Natural killer cell (primary cell): ENCODE results near the gene VAMP8. TPM values are rescaled to one million over a fixed set of nuclear protein-coding genes. Genes with fewer than 3 reads are reported as not detected.
A peak's percentile ranks its signal among the peaks of the same experiment; 100 is the strongest.

Experiments
- ATAC-seq, 3 donors: fragments of 150-1000 bp in 2 of 3; fragments of 200-7000 bp in 1 of 3; cut with Tn5 transposase; 1 replicate in 1 of 3; 2 replicates in 2 of 3; pipeline ENCODE4 v1.10.0; 2021; ENCODE audit warnings: mild to moderate bottlenecking in 2 of 3, moderate library complexity in 2 of 3
- DNase-seq, 2 donors: peaks; one replicate each; pipeline versions ENCODE4 v3.0.0 to v3.0.0-alpha.2; 2013 to 2021; ENCODE audit warnings: mixed read lengths in 1 of 2
- H3K27ac ChIP-seq: one replicate; pipeline ENCODE4 v1.5.1; 2013; ENCODE audit warnings: mild to moderate bottlenecking, low read length
- H3K27me3 ChIP-seq: one replicate; pipeline ENCODE4 v1.6.1; 2013; ENCODE audit warnings: low read length; ENCODE audit not compliant: control insufficient read depth, insufficient read depth
- H3K36me3 ChIP-seq: one replicate; pipeline ENCODE4 v1.6.1; 2013; ENCODE audit warnings: low read length; ENCODE audit not compliant: control insufficient read depth, insufficient read depth
- H3K4me1 ChIP-seq: one replicate; pipeline ENCODE4 v1.6.1; 2013; ENCODE audit warnings: low read length; ENCODE audit not compliant: control insufficient read depth, insufficient read depth
- H3K4me3 ChIP-seq: one replicate; pipeline ENCODE4 v1.5.1; 2013; ENCODE audit warnings: low read length
- H3K9me3 ChIP-seq: one replicate; pipeline ENCODE4 v1.6.1; 2013; ENCODE audit warnings: low read length; ENCODE audit not compliant: control insufficient read depth, insufficient read depth
- H3K27ac Mint-ChIP-seq, 2 donors: one replicate each; pipeline ENCODE4 v1.8.0; 2022; ENCODE audit warnings: mild to moderate bottlenecking in 2 of 2, mixed read lengths in 2 of 2, moderate library complexity in 1 of 2
- H3K27me3 Mint-ChIP-seq, 2 donors: one replicate each; pipeline ENCODE4 v1.8.0; 2022; ENCODE audit warnings: low read depth in 2 of 2, mixed read lengths in 2 of 2
- H3K36me3 Mint-ChIP-seq: one replicate; pipeline ENCODE4 v1.8.0; 2022; ENCODE audit warnings: mixed read lengths
- H3K4me1 Mint-ChIP-seq, 2 donors: one replicate each; pipeline ENCODE4 v1.8.0; 2022; ENCODE audit warnings: mixed read lengths in 2 of 2
- H3K4me3 Mint-ChIP-seq: one replicate; pipeline ENCODE4 v1.8.0; 2022; ENCODE audit warnings: mild to moderate bottlenecking, moderate library complexity, mixed read lengths
- H3K9me3 Mint-ChIP-seq, 2 donors: one replicate each; pipeline ENCODE4 v1.8.0; 2022; ENCODE audit warnings: mixed read lengths in 2 of 2
- WGBS: methylation state at CpG from one replicate; pipeline ENCODE4 v1.1.7; 2013; ENCODE audit warnings: missing lambda C conversion rate; ENCODE audit not compliant: insufficient coverage; 5-methylcytosine and 5-hydroxymethylcytosine counted together
- intact Hi-C: fragments of 100-400 bp; cut with micrococcal nuclease; formaldehyde crosslinking; loops from one replicate; pipeline ENCODE4 v1.14.2; 2022
- total RNA-seq, 4 donors: library from RNA; stranded (reverse); fragments of 120-200 nt in 1 of 4; gene quantifications; one replicate each; pipeline versions ENCODE4 v1.2.3 to v1.2.4, GENCODE V29; 2013 to 2022
- TF ChIP-seq, protein P1 (sequence below): fragments of 200-600 bp; IDR thresholded peaks from one replicate; pipeline ENCODE4 v1.8.0; 2022; ENCODE audit warnings: antibody characterized with exemption

The VAMP8 gene
- total RNA-seq, 3 donors from 2014 or later (not counting 1 experiment from before 2014, with no cell fraction given) = 105 to 116 (median 111) TPM

DNA sequence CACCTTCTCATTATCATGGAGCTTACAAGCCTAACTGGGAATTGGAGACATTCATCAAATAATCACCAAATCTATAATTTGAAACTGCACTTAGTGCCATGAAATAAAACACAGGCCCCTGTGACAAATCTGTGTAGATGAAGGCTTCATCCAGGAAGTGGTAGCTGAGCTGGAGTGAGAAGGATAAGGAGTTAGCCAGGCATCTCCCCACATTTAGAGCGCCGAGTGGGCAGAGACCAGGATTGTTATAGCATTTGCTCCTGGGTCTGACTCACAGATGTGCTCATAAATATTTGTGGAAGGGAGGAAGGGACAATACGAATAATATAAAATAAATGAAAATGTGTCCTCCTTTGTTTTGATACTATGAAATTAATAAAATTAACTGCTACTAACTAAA is 40.9 kb upstream of the VAMP8 start:
- no peak overlapping the region for H3K4me3 ChIP-seq
- no peak for ATAC-seq
- H3K36me3 Mint-ChIP-seq = peaks cover 1% of the 10 kb centered on the region
- H3K36me3 ChIP-seq = peaks cover 6% of the 10 kb centered on the region
- 94% methylated on average over 2 of the region's 3 CpGs for WGBS
- H3K27ac ChIP-seq = no peak overlapping the region
- intact Hi-C loops = loop anchor here (5.0 kb wide), 1 partner anchor 129 kb away; no protein-coding TSS in a partner anchor
- TF ChIP-seq, protein P1, sequence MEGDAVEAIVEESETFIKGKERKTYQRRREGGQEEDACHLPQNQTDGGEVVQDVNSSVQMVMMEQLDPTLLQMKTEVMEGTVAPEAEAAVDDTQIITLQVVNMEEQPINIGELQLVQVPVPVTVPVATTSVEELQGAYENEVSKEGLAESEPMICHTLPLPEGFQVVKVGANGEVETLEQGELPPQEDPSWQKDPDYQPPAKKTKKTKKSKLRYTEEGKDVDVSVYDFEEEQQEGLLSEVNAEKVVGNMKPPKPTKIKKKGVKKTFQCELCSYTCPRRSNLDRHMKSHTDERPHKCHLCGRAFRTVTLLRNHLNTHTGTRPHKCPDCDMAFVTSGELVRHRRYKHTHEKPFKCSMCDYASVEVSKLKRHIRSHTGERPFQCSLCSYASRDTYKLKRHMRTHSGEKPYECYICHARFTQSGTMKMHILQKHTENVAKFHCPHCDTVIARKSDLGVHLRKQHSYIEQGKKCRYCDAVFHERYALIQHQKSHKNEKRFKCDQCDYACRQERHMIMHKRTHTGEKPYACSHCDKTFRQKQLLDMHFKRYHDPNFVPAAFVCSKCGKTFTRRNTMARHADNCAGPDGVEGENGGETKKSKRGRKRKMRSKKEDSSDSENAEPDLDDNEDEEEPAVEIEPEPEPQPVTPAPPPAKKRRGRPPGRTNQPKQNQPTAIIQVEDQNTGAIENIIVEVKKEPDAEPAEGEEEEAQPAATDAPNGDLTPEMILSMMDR = no peak
- H3K9me3 ChIP-seq = no peaks in the 10 kb centered on the region
- no peaks in the 10 kb centered on the region for H3K27me3 Mint-ChIP-seq
- H3K9me3 Mint-ChIP-seq = no peaks in the 10 kb centered on the region
- no peak overlapping the region for H3K4me3 Mint-ChIP-seq
- no peaks in the 10 kb centered on the region for H3K27me3 ChIP-seq
- H3K4me1 ChIP-seq = peaks cover 23% of the 10 kb centered on the region
- no peak overlapping the region for H3K27ac Mint-ChIP-seq
- no peak for DNase-seq
- H3K4me1 Mint-ChIP-seq = peaks cover 25 to 35% of the 10 kb centered on the region in 2 donors

DNA sequence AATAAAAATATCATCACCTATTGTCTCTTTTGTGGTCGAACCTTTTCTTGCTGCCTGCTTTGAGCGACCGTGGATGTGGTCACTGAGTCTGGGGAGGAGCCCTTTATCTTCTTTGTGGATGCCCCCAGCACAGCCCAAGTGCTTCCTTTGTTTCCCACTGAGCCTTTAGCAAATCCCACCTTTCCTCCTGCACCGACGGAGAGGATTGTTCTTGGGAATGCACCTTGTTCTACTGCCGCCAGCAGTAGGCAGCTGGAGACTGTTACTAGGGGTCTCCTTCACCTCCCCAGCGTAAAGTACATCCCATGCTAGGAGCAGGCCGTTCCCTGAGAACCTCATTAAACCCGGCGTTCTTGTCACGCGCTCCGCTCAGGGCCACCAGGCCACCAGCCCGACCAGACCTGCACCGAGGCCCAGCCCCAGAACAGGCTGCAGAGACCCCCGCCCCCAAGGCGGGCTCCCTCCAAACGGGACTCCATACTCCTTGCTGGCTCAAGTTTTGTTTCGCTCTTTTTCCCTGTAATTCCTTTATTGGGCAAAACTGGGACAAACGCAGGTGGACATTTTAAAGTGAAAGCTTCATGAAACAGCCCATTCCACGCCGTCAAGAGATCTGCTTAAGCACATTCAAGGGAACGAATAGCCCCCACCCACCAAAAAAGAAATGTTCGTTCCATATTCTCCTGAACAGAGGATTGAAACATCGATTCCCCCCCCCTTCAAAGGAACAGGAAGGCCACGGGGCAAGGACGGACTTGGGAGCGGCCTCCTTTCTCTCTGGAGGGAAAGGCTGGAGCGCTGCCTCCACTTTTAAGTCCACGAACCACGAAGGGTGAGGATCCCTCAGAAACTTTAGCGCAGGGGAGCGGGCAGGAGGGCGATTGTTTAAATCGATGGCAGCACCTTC is 39.5 kb upstream of the VAMP8 start:
- Histone ChIP-seq H3K27me3 (no peaks in the 10 kb centered on the region), H3K36me3 (peaks cover 20% of the 10 kb centered on the region), H3K4me3 (peak overlapping the region; percentile 90), H3K4me1 (peaks cover 23% of the 10 kb centered on the region), H3K9me3 (no peaks in the 10 kb centered on the region), H3K27ac (peak overlapping the region; percentile 94)
- ATAC-seq = no peak
- no peaks in the 10 kb centered on the region for H3K27me3 Mint-ChIP-seq
- TF ChIP-seq, protein P1 = no peak
- peak overlapping the region; percentile 89 to 90 for H3K27ac Mint-ChIP-seq
- peak in 1 of 2 donors; percentile 47 for DNase-seq
- H3K4me1 Mint-ChIP-seq = peaks cover 33 to 44% of the 10 kb centered on the region in 2 donors
- intact Hi-C loops = loop anchor here (5.0 kb wide), 1 partner anchor 131 kb away; no protein-coding TSS in a partner anchor
- whole genome bisulfite sequencing = 2% methylated on average over 35 of the region's 35 CpGs
- H3K4me3 Mint-ChIP-seq = peak overlapping the region; percentile 95
- peaks cover 15% of the 10 kb centered on the region for H3K36me3 Mint-ChIP-seq
- H3K9me3 Mint-ChIP-seq = no peaks in the 10 kb centered on the region

DNA sequence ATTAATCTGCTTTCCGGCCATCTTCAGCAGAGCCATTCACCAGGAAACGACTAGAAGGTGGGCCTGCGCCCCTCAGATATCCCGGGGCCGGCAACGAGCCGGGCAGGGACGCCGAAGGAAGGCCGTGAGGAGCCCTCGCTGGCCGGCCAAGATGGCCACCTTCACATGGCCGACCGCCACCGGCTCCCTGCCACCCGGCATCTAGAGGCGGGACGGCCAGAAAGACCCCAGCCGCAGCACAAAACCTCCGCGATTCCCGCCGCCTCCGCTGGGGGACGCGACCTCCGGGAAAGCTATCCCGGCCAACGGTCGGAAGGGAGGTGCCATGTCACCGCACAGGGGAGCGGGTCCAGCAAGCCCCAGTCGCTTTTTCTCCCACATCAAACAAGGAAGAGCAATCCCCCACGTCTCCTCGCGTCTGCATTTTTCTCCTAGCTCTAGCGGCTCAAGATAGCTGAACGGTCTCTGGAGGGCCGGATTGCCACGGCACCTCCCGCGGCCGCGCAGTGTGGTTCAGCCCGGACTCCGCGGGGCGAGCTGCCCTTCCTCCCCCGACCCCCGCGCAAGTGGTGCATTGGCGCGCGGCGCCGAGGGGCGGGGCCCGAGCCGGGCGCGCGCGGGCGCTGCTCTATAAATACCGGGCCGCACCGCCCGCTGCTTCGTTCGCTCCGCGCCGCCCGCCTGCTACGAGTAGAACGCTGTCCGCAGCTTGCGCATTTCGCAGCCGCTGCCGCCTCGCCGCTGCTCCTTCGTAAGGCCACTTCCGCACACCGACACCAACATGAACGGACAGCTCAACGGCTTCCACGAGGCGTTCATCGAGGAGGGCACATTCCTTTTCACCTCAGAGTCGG is 38.7 kb upstream of the VAMP8 start, which contains the start of gene MAT2A:
Gene MAT2A, plus strand, starts transcription at position 662 of the 854 bp plus-strand sequence. Its CDS starts 120 bp downstream, at position 782.
- Mint-ChIP-seq H3K4me1 (peaks cover 33 to 47% of the 10 kb centered on the region in 2 donors), H3K9me3 (no peaks in the 10 kb centered on the region), H3K4me3 (peak within 1 kb of the TSS; percentile 95), H3K27ac (peak within 1 kb of the TSS; percentile 89 to 90), H3K36me3 (peaks cover 22% of the 10 kb centered on the region), H3K27me3 (no peaks in the 10 kb centered on the region)
- H3K27ac ChIP-seq = peak within 1 kb of the TSS; percentile 94
- ATAC-seq = peak; percentile 79 to 88 (median 80)
- peak; percentile 88 to 91 for DNase-seq
- intact Hi-C loops = loop anchor here (5.0 kb wide), 1 partner anchor 131 kb away; no protein-coding TSS in a partner anchor
- WGBS = under 1% methylated on average over 92 of the region's 92 CpGs
- TF ChIP-seq, protein P1 = peak; percentile 15
- no peaks in the 10 kb centered on the region for H3K9me3 ChIP-seq
- peaks cover 27% of the 10 kb centered on the region for H3K36me3 ChIP-seq
- peaks cover 23% of the 10 kb centered on the region for H3K4me1 ChIP-seq
- no peaks in the 10 kb centered on the region for H3K27me3 ChIP-seq
- peak within 1 kb of the TSS; percentile 90 for H3K4me3 ChIP-seq
